Stimulated activated CD4-positive, alpha-beta T cell treated with anti-CD3 and anti-CD28 coated beads, Interleukin-2, amount 100 ng/mL, for 4 hours (primary cell): ENCODE measurements around the gene TYK2.
"Not testable (repeated sequence)": the region's sequence is repeated elsewhere in the genome, so short reads cannot be mapped to it uniquely, and the experiment has no call there.

Experiments
- DNase-seq: peaks from one replicate; pipeline ENCODE4 v3.0.0-alpha.2; 2020; ENCODE audit warnings: low read depth

Gene TYK2

GRCh38 chr19:10407096-10407495, 26.7 kb upstream of the TYK2 start:
- DNase-seq = no peak

- DNase-seq = no peak
Observed at GRCh38 chr19:10406191-10406590, 25.8 kb upstream of the TYK2 start.

GRCh38 chr19:10404888-10405820, 24.8 kb upstream of the TYK2 start:
- no peak for DNase-seq

GRCh38 chr19:10403137-10404021, 23.0 kb upstream of the TYK2 start, which contains the start of gene CDC37:
CDC37 (minus strand) TSS chr19:10403542; CDS start chr19:10403479, 63 bp downstream.
- DNase-seq = peak; percentile 96

GRCh38 chr19:10402441-10403038, 22.2 kb upstream of the TYK2 start:
- no peak for DNase-seq

- no peak for DNase-seq
Observed at GRCh38 chr19:10399878-10400277, 19.5 kb upstream of the TYK2 start.

- not testable (repeated sequence) for DNase-seq
Observed at GRCh38 chr19:10399340-10399739, 19.0 kb upstream of the TYK2 start.

- DNase-seq = no peak
Observed at GRCh38 chr19:10398819-10399218, 18.4 kb upstream of the TYK2 start.

GRCh38 chr19:10395917-10396316, 15.5 kb upstream of the TYK2 start:
- DNase-seq = no peak

GRCh38 chr19:10395436-10395835, 15.1 kb upstream of the TYK2 start:
- DNase-seq = no peak

- DNase-seq = no peak
Observed at GRCh38 chr19:10395003-10395402, 14.6 kb upstream of the TYK2 start.

- DNase-seq = no peak
Observed at GRCh38 chr19:10393137-10393536, 12.8 kb upstream of the TYK2 start.

GRCh38 chr19:10392120-10392519, 11.7 kb upstream of the TYK2 start:
- DNase-seq = no peak

- peak; percentile 45 for DNase-seq
Observed at GRCh38 chr19:10390652-10391286, 10.4 kb upstream of the TYK2 start.

GRCh38 chr19:10389863-10390262, 9.5 kb upstream of the TYK2 start:
- DNase-seq = no peak

GRCh38 chr19:10388957-10389356, 8.6 kb upstream of the TYK2 start:
- DNase-seq = peak; percentile 66

- no peak for DNase-seq
Observed at GRCh38 chr19:10384580-10384979, 4.2 kb upstream of the TYK2 start.

- DNase-seq = not testable (repeated sequence)
Observed at GRCh38 chr19:10383223-10383499, 2.8 kb upstream of the TYK2 start.

- no peak for DNase-seq
Observed at GRCh38 chr19:10379880-10380312, 476 bp downstream of the TYK2 start.

- no peak for DNase-seq
Observed at GRCh38 chr19:10378124-10378523, 2.2 kb downstream of the TYK2 start.

GRCh38 chr19:10377140-10377640, 3.2 kb downstream of the TYK2 start:
- not testable (repeated sequence) for DNase-seq

GRCh38 chr19:10374931-10375330, 5.4 kb downstream of the TYK2 start:
- DNase-seq = no peak
